ENCODE data around the gene C7orf57. TPM values are rescaled to one million over a fixed set of nuclear protein-coding genes. Genes with fewer than 3 reads are reported as not detected.

C7orf57 gene
- total RNA-seq, 4 donors from 2014 or later = not detected

DNA sequence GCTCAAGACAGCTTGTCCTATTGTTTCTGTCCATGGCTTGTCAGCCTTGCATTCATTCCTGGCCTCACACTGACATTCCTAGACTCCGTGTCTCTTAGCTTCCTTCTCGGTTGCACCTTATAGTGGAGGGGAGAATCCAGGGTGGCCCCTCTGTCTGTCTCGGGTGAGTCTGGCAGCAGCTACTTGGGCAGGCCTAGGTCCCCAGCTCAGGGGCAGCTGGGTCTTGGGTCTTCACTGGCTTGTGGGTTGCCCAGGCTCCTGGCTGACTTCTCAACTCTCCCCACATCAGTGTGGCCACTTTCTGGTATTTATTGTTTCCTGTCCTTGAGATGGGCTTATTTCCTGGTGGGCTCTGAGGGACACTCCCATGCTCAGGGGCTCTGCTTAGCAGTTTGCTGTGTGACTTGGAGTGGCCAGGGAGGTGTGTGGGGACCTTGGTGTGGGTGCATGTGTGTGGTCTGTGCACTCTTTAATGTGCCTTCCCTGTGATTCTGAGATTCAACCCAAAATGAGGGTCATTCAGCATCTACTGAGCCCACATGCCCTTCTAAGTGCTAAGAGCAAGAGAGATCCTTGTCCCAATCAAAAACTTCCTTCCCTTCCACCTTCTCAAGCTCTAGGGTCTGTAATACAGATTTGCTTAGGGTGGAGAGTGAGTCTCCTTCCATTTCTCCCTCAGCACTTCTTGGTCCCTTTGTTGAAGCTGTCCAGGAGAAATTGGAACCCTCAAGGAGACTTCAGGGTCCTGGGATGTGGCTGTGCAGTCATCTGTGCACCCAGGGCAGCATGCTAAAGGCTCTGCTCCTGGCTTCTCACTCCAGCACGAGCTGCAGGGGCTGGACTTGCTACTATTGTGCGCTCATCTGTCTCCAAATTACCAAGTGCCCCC, 73.9 kb downstream of the C7orf57 start:
- Histone ChIP-seq H3K9me3 (no peaks in the 10 kb centered on the region), H3K4me3 (no peak overlapping the region), H3K36me3 (peaks cover 0 to 22% (median 5%) of the 10 kb centered on the region in 4 donors), H3K4me1 (no peaks in the 10 kb centered on the region), H3K27me3 (no peaks in the 10 kb centered on the region), H3K27ac (no peak overlapping the region)
- 97% methylated on average over 5 of the region's 5 CpGs; no CpG with 5 or more reads in 1 of the 2 donors for WGBS, 2 donors (ENCODE audit: low coverage in 1 of 2)
- DNase-seq = no peak
- TF ChIP-seq EP300 (IDR thresholded peaks at IDR 0.05; ENCODE audit: low read depth) (no peak), POLR2AphosphoS5 (IDR thresholded peaks at IDR 0.05) (no peak), POLR2A (IDR thresholded peaks at IDR 0.05) (no peak)
- TF ChIP-seq, protein P1, sequence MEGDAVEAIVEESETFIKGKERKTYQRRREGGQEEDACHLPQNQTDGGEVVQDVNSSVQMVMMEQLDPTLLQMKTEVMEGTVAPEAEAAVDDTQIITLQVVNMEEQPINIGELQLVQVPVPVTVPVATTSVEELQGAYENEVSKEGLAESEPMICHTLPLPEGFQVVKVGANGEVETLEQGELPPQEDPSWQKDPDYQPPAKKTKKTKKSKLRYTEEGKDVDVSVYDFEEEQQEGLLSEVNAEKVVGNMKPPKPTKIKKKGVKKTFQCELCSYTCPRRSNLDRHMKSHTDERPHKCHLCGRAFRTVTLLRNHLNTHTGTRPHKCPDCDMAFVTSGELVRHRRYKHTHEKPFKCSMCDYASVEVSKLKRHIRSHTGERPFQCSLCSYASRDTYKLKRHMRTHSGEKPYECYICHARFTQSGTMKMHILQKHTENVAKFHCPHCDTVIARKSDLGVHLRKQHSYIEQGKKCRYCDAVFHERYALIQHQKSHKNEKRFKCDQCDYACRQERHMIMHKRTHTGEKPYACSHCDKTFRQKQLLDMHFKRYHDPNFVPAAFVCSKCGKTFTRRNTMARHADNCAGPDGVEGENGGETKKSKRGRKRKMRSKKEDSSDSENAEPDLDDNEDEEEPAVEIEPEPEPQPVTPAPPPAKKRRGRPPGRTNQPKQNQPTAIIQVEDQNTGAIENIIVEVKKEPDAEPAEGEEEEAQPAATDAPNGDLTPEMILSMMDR (IDR thresholded peaks at IDR 0.05) = no peak
- in situ Hi-C loops (cut with MboI; ENCODE audit: low pct_ligation_motif_present in 1 of 4, low pct_unique_long_range_greater_than_20kb in 1 of 4, low sequenced_read_pairs in 3 of 4) (loop anchor here in 1 of 4 donors (5.0 kb wide), 2 partner anchors 122 to 167 kb away; no protein-coding TSS in a partner anchor), intact Hi-C loops (cut with DNase I; ENCODE audit: low total_unique reads) (no loop called here)

DNA sequence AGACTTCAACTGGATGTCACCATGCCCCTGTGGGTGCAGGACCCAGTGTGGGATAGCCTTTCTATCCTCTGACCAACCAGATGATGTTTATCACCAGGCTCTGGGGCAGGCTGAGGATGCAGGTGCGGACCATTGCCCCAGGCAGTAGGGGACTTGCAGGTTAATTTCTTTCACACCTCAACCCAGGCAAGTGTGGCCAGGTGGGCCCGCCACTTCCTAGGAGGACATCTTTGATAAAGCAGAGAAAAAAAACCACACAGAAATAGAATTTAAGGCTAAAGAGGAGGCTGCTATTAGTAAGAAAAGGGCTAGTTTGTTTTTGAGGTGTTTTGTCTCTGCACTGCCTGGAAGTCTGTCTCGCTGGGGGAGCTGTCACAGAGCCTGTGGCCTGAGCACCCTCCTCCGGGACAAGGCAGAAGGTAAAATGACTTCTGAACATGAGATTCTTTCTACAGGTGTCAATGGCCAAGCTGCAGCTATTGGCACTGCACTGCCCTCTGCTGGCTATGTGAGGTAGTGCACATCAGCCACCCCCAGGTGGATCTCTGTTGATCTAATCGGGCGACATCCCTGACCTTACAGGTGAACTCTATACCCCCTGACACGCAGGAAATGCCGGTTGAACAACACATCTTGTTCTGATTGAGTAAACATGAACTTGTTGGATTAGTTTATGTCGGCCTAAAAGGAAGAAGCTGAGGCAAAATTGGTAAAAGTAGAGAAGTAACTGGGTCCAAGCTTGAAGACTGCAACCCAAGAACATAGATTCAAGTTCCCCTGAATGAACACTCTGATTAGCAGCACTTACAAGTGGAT, 74.7 kb downstream of the C7orf57 start:
- Histone ChIP-seq H3K4me3 (no peak overlapping the region), H3K4me1 (no peaks in the 10 kb centered on the region), H3K9me3 (no peaks in the 10 kb centered on the region), H3K36me3 (peaks cover 0 to 15% (median 5%) of the 10 kb centered on the region in 4 donors), H3K27me3 (no peaks in the 10 kb centered on the region), H3K27ac (no peak overlapping the region)
- WGBS, 2 donors (ENCODE audit: low coverage in 1 of 2) = 10 to 23% methylated on average over 8 to 9 of the region's 9 CpGs
- in situ Hi-C loops (cut with MboI; ENCODE audit: low pct_ligation_motif_present in 1 of 4, low pct_unique_long_range_greater_than_20kb in 1 of 4, low sequenced_read_pairs in 3 of 4) (loop anchor here (5.0 to 10.0 kb wide), 4 partner anchors 115 to 168 kb away; partner anchors contain the start of gene PKD1L1 (in 2 of the 4)), intact Hi-C loops (cut with DNase I; ENCODE audit: low total_unique reads) (loop anchor here (2.0 to 5.0 kb wide), 2 partner anchors 118 to 165 kb away; no protein-coding TSS in a partner anchor)
- DNase-seq = peak; percentile 91
- TF ChIP-seq, protein P1 (IDR thresholded peaks at IDR 0.05) = peak; percentile 98 to 100 (median 99)
- no peak for TF ChIP-seq POLR2A (IDR thresholded peaks at IDR 0.05)

DNA sequence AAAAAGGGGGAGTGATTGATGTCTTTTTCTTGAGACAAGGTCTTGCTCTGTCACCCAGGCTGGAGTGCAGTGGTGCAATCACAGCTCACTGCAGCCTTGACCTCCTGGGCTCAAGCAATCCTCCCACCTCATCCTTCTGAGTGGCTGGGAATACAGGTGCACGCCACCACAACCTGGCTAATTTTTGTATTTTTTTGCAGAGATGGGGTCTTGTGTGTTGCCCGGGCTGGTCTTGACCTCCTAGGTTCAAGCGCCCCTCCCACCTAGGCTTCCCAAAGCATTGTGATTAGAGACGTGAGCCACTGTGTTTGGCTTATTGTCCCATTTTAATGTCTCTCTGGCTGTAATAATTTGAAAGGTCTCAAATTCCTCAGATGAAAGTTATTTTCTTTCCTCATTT, 75.5 kb downstream of the C7orf57 start:
- in situ Hi-C loops (cut with MboI; ENCODE audit: low pct_ligation_motif_present in 1 of 4, low pct_unique_long_range_greater_than_20kb in 1 of 4, low sequenced_read_pairs in 3 of 4) = loop anchor here in 3 of 4 donors (5.0 to 10.0 kb wide), 3 partner anchors 116 to 166 kb away; partner anchors contain the start of gene PKD1L1 (in 2 of the 3)
- Histone ChIP-seq H3K4me3 (no peak overlapping the region), H3K27me3 (no peaks in the 10 kb centered on the region), H3K27ac (no peak overlapping the region), H3K36me3 (peaks cover 0 to 11% (median 5%) of the 10 kb centered on the region in 4 donors), H3K4me1 (no peaks in the 10 kb centered on the region), H3K9me3 (no peaks in the 10 kb centered on the region)
- TF ChIP-seq POLR2AphosphoS5 (IDR thresholded peaks at IDR 0.05) (no peak), EP300 (IDR thresholded peaks at IDR 0.05; ENCODE audit: low read depth) (no peak), POLR2A (IDR thresholded peaks at IDR 0.05) (no peak)
- TF ChIP-seq, protein P1 (IDR thresholded peaks at IDR 0.05) = no peak
- DNase-seq = no peak
- WGBS, 2 donors (ENCODE audit: low coverage in 1 of 2) = 74 to 92% methylated on average over 3 to 4 of the region's 4 CpGs
- intact Hi-C loops (cut with DNase I; ENCODE audit: low total_unique reads) = loop anchor here (2.0 to 5.0 kb wide), 2 partner anchors 119 to 166 kb away; no protein-coding TSS in a partner anchor

Other genes starting within 250 kb of the C7orf57 start
- 10 to 100 TPM in 2 of 4 donors, 1 to 10 TPM in 1, under 1 TPM in 1; 0.41 to 37.4 (median 17.5) TPM for gene PKD1L1, start 87.1 kb upstream of the C7orf57 start, total RNA-seq
- gene HUS1, start 55.9 kb upstream of the C7orf57 start, total RNA-seq = 10 to 100 TPM; 37.2 to 74.8 (median 52.3) TPM
- gene SUN3, start 6.4 kb upstream of the C7orf57 start, total RNA-seq = not detected
- 10 to 100 TPM; 31.3 to 46.8 (median 39.3) TPM for gene UPP1, start 53.7 kb downstream of the C7orf57 start, total RNA-seq
- gene ABCA13, start 135.9 kb downstream of the C7orf57 start, total RNA-seq = under 1 TPM; under 0.01 to 0.96 (median 0.35) TPM